Neural cell (in vitro differentiated cells): ENCODE data around the gene CHST2. TPM values are rescaled to one million over a fixed set of nuclear protein-coding genes. Genes with fewer than 3 reads are reported as not detected.

Experiments
- H2AFZ ChIP-seq: fragments of 200-600, 300-800 bp; sonication (generic), shearing (Covaris generic); 2 replicates; pipeline ENCODE4 v1.6.0; 2014; ENCODE audit warnings: low read depth, mild to moderate bottlenecking, antibody characterized with exemption, low read length, moderate library complexity
- H3F3A ChIP-seq: fragments of 200-600 bp; shearing (Covaris generic); 2 replicates; pipeline ENCODE4 v1.6.1; 2016; ENCODE audit warnings: mild to moderate bottlenecking, moderate library complexity, mixed read lengths, antibody characterized with exemption, low read length; ENCODE audit not compliant: insufficient read depth, poor library complexity, severe bottlenecking
- H3K27ac ChIP-seq: fragments of 200-600, 300-800 bp; sonication (generic), shearing (Covaris generic); 2 replicates; pipeline ENCODE4 v1.5.1; 2014; ENCODE audit warnings: mild to moderate bottlenecking, low read length, moderate library complexity
- H3K27me3 ChIP-seq: fragments of 300-800, 200-600 bp; sonication (generic), shearing (Covaris generic); 2 replicates; pipeline ENCODE4 v1.6.0; 2014; ENCODE audit warnings: mild to moderate bottlenecking, low read depth, low read length, moderate library complexity; ENCODE audit not compliant: insufficient read depth
- H3K36me3 ChIP-seq: fragments of 300-800, 200-600 bp; sonication (generic), shearing (Covaris generic); 2 replicates; pipeline ENCODE4 v1.5.1; 2014; ENCODE audit warnings: mild to moderate bottlenecking, antibody characterized with exemption, low read length, moderate library complexity; ENCODE audit not compliant: insufficient read depth
- H3K4me2 ChIP-seq: fragments of 300-800, 200-600 bp; sonication (generic), shearing (Covaris generic); 2 replicates; pipeline ENCODE4 v1.6.0; 2014; ENCODE audit warnings: mild to moderate bottlenecking, low read length
- H3K4me3 ChIP-seq: fragments of 300-800, 200-600 bp; sonication (generic), shearing (Covaris generic); 2 replicates; pipeline ENCODE4 v1.5.1; 2014; ENCODE audit warnings: mild to moderate bottlenecking, low read length, moderate library complexity
- H3K79me2 ChIP-seq: fragments of 200-600 bp; shearing (Covaris generic); replicated peaks from 2 replicates; pipeline ENCODE4 v1.6.0; 2014; ENCODE audit warnings: mild to moderate bottlenecking, low read length, moderate library complexity; ENCODE audit not compliant: insufficient read depth
- H3K9ac ChIP-seq: fragments of 300-800, 200-600 bp; sonication (generic), shearing (Covaris generic); 2 replicates; pipeline ENCODE4 v1.6.1; 2016; ENCODE audit warnings: mild to moderate bottlenecking, low read length, mixed read lengths
- H3K9me2 ChIP-seq: fragments of 200-600 bp; shearing (Covaris generic); 2 replicates; pipeline ENCODE4 v1.6.1; 2016; ENCODE audit warnings: mild to moderate bottlenecking, low read length, mixed read lengths; ENCODE audit not compliant: insufficient read depth
- H3K9me3 ChIP-seq: fragments of 200-600, 300-800 bp; sonication (generic), shearing (Covaris generic); 2 replicates; pipeline ENCODE4 v1.6.1; 2016; ENCODE audit warnings: mild to moderate bottlenecking, mixed run types, low read length, moderate library complexity, mixed read lengths
- H4K20me1 ChIP-seq: fragments of 200-600 bp; shearing (Covaris generic); 2 replicates; pipeline ENCODE4 v1.6.1; 2016; ENCODE audit warnings: mild to moderate bottlenecking, mixed run types; ENCODE audit not compliant: insufficient read depth
- EP300 ChIP-seq: fragments of 450-650 bp; conservative IDR thresholded peaks from 2 replicates; pipeline ENCODE4 v1.6.1; 2014; ENCODE audit warnings: antibody characterized with exemption, mild to moderate bottlenecking, moderate library complexity; ENCODE audit not compliant: poor library complexity, severe bottlenecking
- EZH2 ChIP-seq: fragments of 200-600, 300-800 bp; shearing (Covaris generic), sonication (generic); IDR thresholded peaks from 2 replicates; pipeline ENCODE4 v1.6.1; 2014; ENCODE audit warnings: antibody characterized with exemption, low read length, borderline replicate concordance, mild to moderate bottlenecking; ENCODE audit not compliant: insufficient read depth, poor library complexity, severe bottlenecking
- MXI1 ChIP-seq: fragments of 450-650 bp; conservative IDR thresholded peaks from 2 replicates; pipeline ENCODE4 v1.6.1; 2014; ENCODE audit warnings: antibody characterized with exemption, mild to moderate bottlenecking; ENCODE audit not compliant: poor library complexity, severe bottlenecking
- POLR2AphosphoS5 ChIP-seq: IDR thresholded peaks from 2 replicates; pipeline ENCODE4 v1.6.1; 2012
- RAD21 ChIP-seq: fragments of 450-650 bp; conservative IDR thresholded peaks from 2 replicates; pipeline ENCODE4 v1.6.1; 2014; ENCODE audit warnings: antibody characterized with exemption, mild to moderate bottlenecking, moderate library complexity
- REST ChIP-seq: IDR thresholded peaks from 2 replicates; pipeline ENCODE4 v1.6.1; 2012; ENCODE audit warnings: borderline replicate concordance
- SMC3 ChIP-seq: fragments of 450-650 bp; conservative IDR thresholded peaks from 2 replicates; pipeline ENCODE4 v1.6.1; 2014; ENCODE audit warnings: antibody characterized with exemption, mild to moderate bottlenecking, moderate library complexity; ENCODE audit not compliant: poor library complexity
- TAF1 ChIP-seq: IDR thresholded peaks from 2 replicates; pipeline ENCODE4 v1.6.1; 2012; ENCODE audit warnings: low read depth
- polyA plus RNA-seq: library from polyadenylated mRNA; depleted of rRNA; stranded (reverse); fragments of >200 nt; gene quantifications from 2 replicates; pipeline ENCODE4 v1.2.3, GENCODE V29; 2014
- TF ChIP-seq, protein P1 (sequence below): fragments of 450-650 bp; IDR thresholded peaks from 2 replicates; pipeline ENCODE4 v1.5.1; 2014; ENCODE audit warnings: antibody characterized with exemption, mild to moderate bottlenecking, moderate library complexity; ENCODE audit not compliant: poor library complexity, severe bottlenecking

CHST2 gene
- polyA plus RNA-seq, 1 donor from 2014 or later, result 5.0 TPM

- Histone ChIP-seq H3K27me3 (no peaks in the 10 kb centered on the region), H3K9me2 (no peaks in the 10 kb centered on the region), H3K36me3 (no peaks in the 10 kb centered on the region), H3F3A (no peaks in the 10 kb centered on the region), H3K4me3 (no peak overlapping the region), H2AFZ (no peak overlapping the region), H3K9ac (no peak overlapping the region), H3K27ac (no peak overlapping the region), H4K20me1 (no peaks in the 10 kb centered on the region), H3K4me2 (no peak overlapping the region), H3K79me2 (no peaks in the 10 kb centered on the region), H3K9me3 (no peaks in the 10 kb centered on the region)
- TF ChIP-seq POLR2AphosphoS5 (no peak), MXI1 (no peak), RAD21 (no peak), REST (no peak), TAF1 (no peak), SMC3 (no peak), EZH2 (no peak), EP300 (no peak)
- TF ChIP-seq, protein P1, sequence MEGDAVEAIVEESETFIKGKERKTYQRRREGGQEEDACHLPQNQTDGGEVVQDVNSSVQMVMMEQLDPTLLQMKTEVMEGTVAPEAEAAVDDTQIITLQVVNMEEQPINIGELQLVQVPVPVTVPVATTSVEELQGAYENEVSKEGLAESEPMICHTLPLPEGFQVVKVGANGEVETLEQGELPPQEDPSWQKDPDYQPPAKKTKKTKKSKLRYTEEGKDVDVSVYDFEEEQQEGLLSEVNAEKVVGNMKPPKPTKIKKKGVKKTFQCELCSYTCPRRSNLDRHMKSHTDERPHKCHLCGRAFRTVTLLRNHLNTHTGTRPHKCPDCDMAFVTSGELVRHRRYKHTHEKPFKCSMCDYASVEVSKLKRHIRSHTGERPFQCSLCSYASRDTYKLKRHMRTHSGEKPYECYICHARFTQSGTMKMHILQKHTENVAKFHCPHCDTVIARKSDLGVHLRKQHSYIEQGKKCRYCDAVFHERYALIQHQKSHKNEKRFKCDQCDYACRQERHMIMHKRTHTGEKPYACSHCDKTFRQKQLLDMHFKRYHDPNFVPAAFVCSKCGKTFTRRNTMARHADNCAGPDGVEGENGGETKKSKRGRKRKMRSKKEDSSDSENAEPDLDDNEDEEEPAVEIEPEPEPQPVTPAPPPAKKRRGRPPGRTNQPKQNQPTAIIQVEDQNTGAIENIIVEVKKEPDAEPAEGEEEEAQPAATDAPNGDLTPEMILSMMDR, result no peak
Measured at GRCh38 chr3:143140550-143140949, 21.0 kb downstream of the CHST2 start.

GRCh38 chr3:143142354-143142753, 22.8 kb downstream of the CHST2 start:
- Histone ChIP-seq H2AFZ (no peak overlapping the region), H3K79me2 (no peaks in the 10 kb centered on the region), H3K9me3 (no peaks in the 10 kb centered on the region), H3K9ac (no peak overlapping the region), H3K9me2 (no peaks in the 10 kb centered on the region), H3K4me2 (no peak overlapping the region), H3F3A (no peaks in the 10 kb centered on the region), H3K36me3 (no peaks in the 10 kb centered on the region), H4K20me1 (no peaks in the 10 kb centered on the region), H3K27me3 (no peaks in the 10 kb centered on the region), H3K4me3 (no peak overlapping the region), H3K27ac (no peak overlapping the region)
- TF ChIP-seq SMC3 (no peak), EP300 (no peak), POLR2AphosphoS5 (no peak), EZH2 (no peak), TAF1 (no peak), REST (no peak), RAD21 (no peak), MXI1 (no peak)
- TF ChIP-seq, protein P1, result no peak
